Effector memory CD8-positive, alpha-beta T cell (primary cell): Measurements from ENCODE around the gene HUNK.
"Not testable (repeated sequence)": the region's sequence is repeated elsewhere in the genome, so short reads cannot be mapped to it uniquely, and the experiment has no call there.

ENCODE experiments used
- ATAC-seq: fragments of 150-1000 bp; cut with Tn5 transposase; replicated peaks from 2 replicates; pipeline ENCODE4 v1.10.0; 2021; ENCODE audit warnings: mild to moderate bottlenecking, moderate library complexity
- DNase-seq, 3 experiments: peaks; one replicate each; pipeline ENCODE4 v3.0.0; 2021
- H3K27ac Mint-ChIP-seq, 2 donors: one replicate each; pipeline ENCODE4 v1.8.0; 2022; ENCODE audit warnings: mild to moderate bottlenecking in 2 of 2, mixed read lengths in 2 of 2, moderate library complexity in 2 of 2
- H3K27me3 Mint-ChIP-seq, 2 donors: one replicate each; pipeline ENCODE4 v1.8.0; 2022; ENCODE audit warnings: mixed read lengths in 2 of 2
- H3K36me3 Mint-ChIP-seq: one replicate; pipeline ENCODE4 v1.8.0; 2022; ENCODE audit warnings: mild to moderate bottlenecking, moderate library complexity, mixed read lengths; ENCODE audit not compliant: insufficient read depth
- H3K4me1 Mint-ChIP-seq, 2 donors: one replicate each; pipeline ENCODE4 v1.8.0; 2022; ENCODE audit warnings: low read depth in 2 of 2, mixed read lengths in 2 of 2
- H3K4me3 Mint-ChIP-seq, 2 donors: one replicate each; pipeline ENCODE4 v1.8.0; 2022; ENCODE audit warnings: mild to moderate bottlenecking in 2 of 2, mixed read lengths in 2 of 2, moderate library complexity in 2 of 2
- H3K9me3 Mint-ChIP-seq, 2 donors: one replicate each; pipeline ENCODE4 v1.8.0; 2022; ENCODE audit warnings: mixed read lengths in 2 of 2

HUNK gene

GRCh38 chr21:32034850-32035249, 162.0 kb downstream of the HUNK start:
- Mint-ChIP-seq H3K36me3 (no peaks in the 10 kb centered on the region), H3K9me3 (peaks cover 5 to 8% of the 10 kb centered on the region in 2 donors), H3K4me3 (no peak overlapping the region), H3K27ac (no peak overlapping the region), H3K27me3 (peaks cover 20 to 64% of the 10 kb centered on the region in 2 donors), H3K4me1 (no peaks in the 10 kb centered on the region)
- DNase-seq, result no peak
- ATAC-seq, result no peak

GRCh38 chr21:32035617-32036016, 162.8 kb downstream of the HUNK start:
- Mint-ChIP-seq H3K27ac (no peak overlapping the region), H3K9me3 (peaks cover 0 to under 1% of the 10 kb centered on the region in 2 donors), H3K4me3 (no peak overlapping the region), H3K27me3 (peaks cover 28 to 64% of the 10 kb centered on the region in 2 donors), H3K36me3 (no peaks in the 10 kb centered on the region), H3K4me1 (no peaks in the 10 kb centered on the region)
- no peak for ATAC-seq
- DNase-seq, result no peak

DNA sequence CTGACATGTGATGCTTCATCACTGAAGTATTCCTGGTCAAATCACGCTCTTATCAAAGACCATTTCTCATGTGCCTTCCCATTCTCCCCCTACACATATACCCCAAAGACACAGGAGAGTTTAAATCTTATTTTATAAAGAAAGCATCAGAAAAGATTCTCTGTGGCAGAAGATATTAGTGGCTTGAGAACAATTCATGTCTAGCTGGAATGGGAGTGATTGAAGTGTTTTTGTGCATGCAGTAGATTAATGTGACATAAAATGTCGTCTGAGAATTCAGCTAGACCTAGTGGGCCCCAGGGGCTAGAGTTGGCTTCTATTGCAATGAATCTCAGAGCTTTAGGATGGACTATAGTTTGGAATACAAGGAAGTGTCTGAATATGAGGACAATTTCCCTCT, 163.9 kb downstream of the HUNK start:
- DNase-seq, result no peak
- no peak for ATAC-seq
- H3K4me3 Mint-ChIP-seq, result no peak overlapping the region
- H3K36me3 Mint-ChIP-seq, result no peaks in the 10 kb centered on the region
- peaks cover 38 to 74% of the 10 kb centered on the region in 2 donors for H3K27me3 Mint-ChIP-seq
- no peaks in the 10 kb centered on the region for H3K9me3 Mint-ChIP-seq
- H3K27ac Mint-ChIP-seq, result no peak overlapping the region
- no peaks in the 10 kb centered on the region for H3K4me1 Mint-ChIP-seq

GRCh38 chr21:32038751-32039150, 165.9 kb downstream of the HUNK start:
- Mint-ChIP-seq H3K27me3 (peaks cover 38 to 74% of the 10 kb centered on the region in 2 donors), H3K9me3 (peaks cover 3 to 11% of the 10 kb centered on the region in 2 donors)
- not testable (repeated sequence) for DNase-seq, ATAC-seq, H3K4me3 Mint-ChIP-seq, H3K27ac Mint-ChIP-seq, H3K4me1 Mint-ChIP-seq, H3K36me3 Mint-ChIP-seq

- H3K4me1 Mint-ChIP-seq, result no peaks in the 10 kb centered on the region
- ATAC-seq (no peak), DNase-seq (no peak)
- H3K27me3 Mint-ChIP-seq, result peaks cover 32 to 45% of the 10 kb centered on the region in 2 donors
- H3K9me3 Mint-ChIP-seq, result peaks cover 3 to 11% of the 10 kb centered on the region in 2 donors
- H3K4me3 Mint-ChIP-seq, result no peak overlapping the region
- H3K27ac Mint-ChIP-seq, result no peak overlapping the region
- H3K36me3 Mint-ChIP-seq, result no peaks in the 10 kb centered on the region
Measured at GRCh38 chr21:32043458-32043857, 170.6 kb downstream of the HUNK start.

- Mint-ChIP-seq H3K4me3 (no peak overlapping the region), H3K4me1 (no peaks in the 10 kb centered on the region), H3K27me3 (peaks cover 21 to 35% of the 10 kb centered on the region in 2 donors), H3K27ac (no peak overlapping the region), H3K36me3 (no peaks in the 10 kb centered on the region), H3K9me3 (peaks cover 3 to 11% of the 10 kb centered on the region in 2 donors)
- ATAC-seq (no peak), DNase-seq (no peak)
Measured at GRCh38 chr21:32044205-32045180, 171.7 kb downstream of the HUNK start.

- no peaks in the 10 kb centered on the region for H3K36me3 Mint-ChIP-seq
- peaks cover 4 to 32% of the 10 kb centered on the region in 2 donors for H3K27me3 Mint-ChIP-seq
- no peak for ATAC-seq
Measured at GRCh38 chr21:32046191-32046590, 173.4 kb downstream of the HUNK start.

GRCh38 chr21:32048353-32048752, 175.5 kb downstream of the HUNK start:
- Mint-ChIP-seq H3K9me3 (peaks cover 10 to 18% of the 10 kb centered on the region in 2 donors), H3K27me3 (peaks cover 0 to 26% of the 10 kb centered on the region in 2 donors), H3K4me3 (no peak overlapping the region), H3K27ac (no peak overlapping the region), H3K36me3 (no peaks in the 10 kb centered on the region), H3K4me1 (no peaks in the 10 kb centered on the region)
- ATAC-seq (no peak), DNase-seq (no peak)

More at GRCh38 chr21:32046191-32046590, 173.4 kb downstream of the HUNK start:
- no peaks in the 10 kb centered on the region for H3K4me1 Mint-ChIP-seq
- H3K27ac Mint-ChIP-seq, result no peak overlapping the region
- peaks cover 3 to 12% of the 10 kb centered on the region in 2 donors for H3K9me3 Mint-ChIP-seq
- H3K4me3 Mint-ChIP-seq, result no peak overlapping the region
- no peak for DNase-seq
